ENCODE data around the gene ESRP2. TPM values are rescaled to one million over a fixed set of nuclear protein-coding genes. Genes with fewer than 3 reads are reported as not detected.

ESRP2 gene
- total RNA-seq, 2 donors from 2014 or later, result 55.0 to 56.0 TPM

GRCh38 chr16:68282064-68282452 lies 46.1 kb upstream of the ESRP2 start:
- Histone ChIP-seq H3K36me3 (replicated peaks in 1 of 2; ENCODE audit: insufficient read depth in 1 of 2, low read depth in 2 of 2) (no peaks in the 10 kb centered on the region), H3K4me3 (no peak overlapping the region), H3K27me3 (no peaks in the 10 kb centered on the region), H3K4me1 (no peaks in the 10 kb centered on the region), H3K27ac (no peak overlapping the region), H3K9me3 (no peaks in the 10 kb centered on the region)
- 57 to 67% methylated on average over 4 of the region's 4 CpGs for WGBS, 2 donors
- intact Hi-C loops (cut with DNase I), result no loop called here
- ATAC-seq, result no peak
- DNase-seq, result no peak
- TF ChIP-seq POLR2A (IDR thresholded peaks at IDR 0.05) (no peak), CTCF (IDR thresholded peaks at IDR 0.05) (no peak)

GRCh38 chr16:68281368-68282063 lies 45.6 kb upstream of the ESRP2 start:
- 80 to 92% methylated on average over 4 of the region's 4 CpGs for WGBS, 2 donors
- Histone ChIP-seq H3K36me3 (replicated peaks in 1 of 2; ENCODE audit: insufficient read depth in 1 of 2, low read depth in 2 of 2) (no peaks in the 10 kb centered on the region), H3K4me1 (no peaks in the 10 kb centered on the region), H3K27ac (no peak overlapping the region), H3K27me3 (no peaks in the 10 kb centered on the region), H3K4me3 (no peak overlapping the region), H3K9me3 (no peaks in the 10 kb centered on the region)
- intact Hi-C loops (cut with DNase I), result no loop called here
- no peak for ATAC-seq
- no peak for DNase-seq
- TF ChIP-seq CTCF (IDR thresholded peaks at IDR 0.05) (no peak), POLR2A (IDR thresholded peaks at IDR 0.05) (no peak)

- Histone ChIP-seq H3K27me3 (no peaks in the 10 kb centered on the region), H3K9me3 (no peaks in the 10 kb centered on the region), H3K36me3 (replicated peaks in 1 of 2; ENCODE audit: insufficient read depth in 1 of 2, low read depth in 2 of 2) (no peaks in the 10 kb centered on the region), H3K4me3 (no peak overlapping the region), H3K4me1 (no peaks in the 10 kb centered on the region), H3K27ac (no peak overlapping the region)
- ATAC-seq (no peak), DNase-seq (no peak)
- intact Hi-C loops (cut with DNase I), result no loop called here
- TF ChIP-seq CTCF (IDR thresholded peaks at IDR 0.05) (no peak), POLR2A (IDR thresholded peaks at IDR 0.05) (no peak)
- 85 to 86% methylated on average over 13 of the region's 13 CpGs for WGBS, 2 donors
Observed at GRCh38 chr16:68279726-68280558, 44.0 kb upstream of the ESRP2 start.

- Histone ChIP-seq H3K27me3 (no peaks in the 10 kb centered on the region), H3K4me3 (no peak overlapping the region), H3K4me1 (peaks cover 17% of the 10 kb centered on the region), H3K9me3 (no peaks in the 10 kb centered on the region), H3K36me3 (replicated peaks in 1 of 2; ENCODE audit: insufficient read depth in 1 of 2, low read depth in 2 of 2) (no peaks in the 10 kb centered on the region), H3K27ac (no peak overlapping the region)
- no peak for DNase-seq
- ATAC-seq, result no peak
- no peak for TF ChIP-seq POLR2A (IDR thresholded peaks at IDR 0.05)
- TF ChIP-seq CTCF (IDR thresholded peaks at IDR 0.05), result no peak
- intact Hi-C loops (cut with DNase I), result no loop called here
- 61 to 64% methylated on average over 3 of the region's 3 CpGs for WGBS, 2 donors
Observed at GRCh38 chr16:68276223-68276622, 40.3 kb upstream of the ESRP2 start.
